Activated T-cell treated with anti-CD3 and anti-CD28 coated beads for 24 hours (primary cell): Measurements from ENCODE around the gene CYB561.

ENCODE experiments used
- DNase-seq: peaks from one replicate; pipeline ENCODE4 v3.0.0-alpha.2; 2020; ENCODE audit warnings: low read depth

The CYB561 gene, protein sequence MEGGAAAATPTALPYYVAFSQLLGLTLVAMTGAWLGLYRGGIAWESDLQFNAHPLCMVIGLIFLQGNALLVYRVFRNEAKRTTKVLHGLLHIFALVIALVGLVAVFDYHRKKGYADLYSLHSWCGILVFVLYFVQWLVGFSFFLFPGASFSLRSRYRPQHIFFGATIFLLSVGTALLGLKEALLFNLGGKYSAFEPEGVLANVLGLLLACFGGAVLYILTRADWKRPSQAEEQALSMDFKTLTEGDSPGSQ

DNA sequence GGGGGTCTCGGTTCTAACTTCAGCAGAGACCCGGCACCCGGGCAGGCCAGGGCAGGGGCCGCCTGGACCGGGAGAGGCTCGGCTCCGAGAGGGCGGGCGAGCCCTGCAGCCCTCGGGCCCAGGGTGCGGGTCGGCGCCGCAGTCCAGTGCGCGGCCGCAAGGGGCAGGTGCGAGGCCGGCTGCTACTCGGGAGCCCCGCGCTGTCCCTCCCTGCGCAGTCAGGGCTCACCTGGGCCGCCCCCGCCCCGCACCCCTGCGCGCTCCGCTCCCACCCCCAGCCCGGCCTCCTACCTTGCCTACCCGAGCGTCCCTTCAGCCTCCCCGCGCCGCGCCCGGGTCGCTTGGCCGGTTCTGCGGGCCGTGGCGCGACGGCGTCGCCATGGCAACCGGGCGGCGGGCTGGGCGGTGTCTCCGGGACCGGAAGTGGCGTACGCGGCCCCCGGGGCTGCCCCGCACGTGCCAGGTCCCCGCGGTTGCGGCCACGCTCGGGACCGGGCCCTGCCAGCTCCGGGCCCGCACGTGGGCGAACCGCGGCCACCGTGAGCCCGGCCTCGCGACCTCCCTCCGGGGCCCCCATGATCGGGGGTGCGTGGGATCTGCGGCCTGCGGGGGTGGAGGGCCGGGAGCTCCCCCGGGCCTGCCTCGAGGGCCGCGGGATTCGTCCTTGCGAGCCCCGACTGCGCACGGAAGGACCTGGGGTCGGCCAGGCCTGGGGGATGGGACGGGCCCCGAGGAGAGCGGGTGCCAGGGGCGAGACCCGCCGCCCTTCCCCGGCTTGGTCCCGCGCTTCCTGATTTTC is at the start of gene CYB561:
Gene CYB561, minus strand, starts transcription at position 353 of the 799 bp plus-strand sequence. CDS start 8,759 bp downstream, outside the sequence.
- DNase-seq: peak; percentile 56

DNA sequence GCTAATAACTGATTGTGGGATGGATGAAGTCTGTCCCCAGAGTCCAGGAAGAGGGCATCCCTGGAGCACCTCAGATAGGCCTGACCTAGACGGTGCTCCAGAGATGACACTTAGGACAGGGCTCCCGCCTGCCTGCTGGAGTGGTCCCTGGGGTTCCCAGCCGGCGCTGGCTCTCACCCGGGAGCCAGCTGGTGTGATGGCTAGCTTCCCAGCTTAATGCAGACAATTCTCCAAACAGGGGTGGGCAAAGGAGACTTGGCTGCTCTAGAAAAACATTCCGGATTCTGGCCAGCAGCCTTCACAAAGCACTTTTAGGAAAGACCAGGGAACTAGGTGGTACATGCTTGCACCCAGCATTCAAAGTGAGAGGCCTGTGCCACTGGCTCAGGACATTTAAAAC is 49.4 kb upstream of the CYB561 start:
- no peak for DNase-seq

DNA sequence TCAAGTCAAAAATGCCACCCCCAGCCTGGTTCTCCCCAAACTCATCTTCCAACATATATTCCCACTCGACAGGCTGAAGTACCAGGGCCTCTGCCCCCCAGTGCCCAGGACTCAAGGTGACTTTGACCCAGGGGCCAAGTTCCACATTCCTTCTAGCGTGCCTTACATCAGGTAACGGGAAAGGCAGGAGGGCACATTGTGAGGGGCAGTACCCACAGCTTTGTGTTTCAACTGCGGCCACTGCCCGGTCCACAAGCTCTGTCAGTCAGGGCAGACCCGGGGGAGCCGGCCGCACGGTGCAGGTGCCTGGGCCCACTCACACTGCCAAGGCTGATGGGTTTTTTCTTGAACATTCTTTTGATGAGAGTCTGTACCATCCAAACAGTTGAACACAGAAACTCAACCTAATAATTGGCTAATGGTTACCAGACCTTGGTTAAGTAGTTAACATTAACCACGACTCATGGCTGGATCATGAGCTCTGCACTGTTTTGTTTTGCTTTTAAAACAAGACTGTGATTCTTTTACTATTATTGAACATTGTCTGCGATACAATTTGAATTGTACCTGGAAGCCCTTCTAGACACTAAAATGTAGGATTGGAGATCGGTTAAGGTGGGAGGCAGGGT is 48.3 kb upstream of the CYB561 start:
- no peak for DNase-seq

DNA sequence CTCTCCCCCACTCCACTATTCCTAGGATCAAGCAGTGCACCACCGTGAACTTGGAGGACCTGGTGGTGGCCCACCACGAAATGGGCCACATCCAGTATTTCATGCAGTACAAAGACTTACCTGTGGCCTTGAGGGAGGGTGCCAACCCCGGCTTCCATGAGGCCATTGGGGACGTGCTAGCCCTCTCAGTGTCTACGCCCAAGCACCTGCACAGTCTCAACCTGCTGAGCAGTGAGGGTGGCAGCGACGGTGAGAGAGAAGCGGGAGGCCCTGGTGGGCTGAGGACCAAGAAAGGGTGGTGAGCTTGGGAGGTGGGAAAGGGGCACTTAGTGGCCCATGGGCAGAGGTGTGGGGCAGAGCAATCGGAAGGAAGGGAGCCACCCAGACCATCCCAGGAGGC is 47.3 kb upstream of the CYB561 start:
- no peak for DNase-seq

DNA sequence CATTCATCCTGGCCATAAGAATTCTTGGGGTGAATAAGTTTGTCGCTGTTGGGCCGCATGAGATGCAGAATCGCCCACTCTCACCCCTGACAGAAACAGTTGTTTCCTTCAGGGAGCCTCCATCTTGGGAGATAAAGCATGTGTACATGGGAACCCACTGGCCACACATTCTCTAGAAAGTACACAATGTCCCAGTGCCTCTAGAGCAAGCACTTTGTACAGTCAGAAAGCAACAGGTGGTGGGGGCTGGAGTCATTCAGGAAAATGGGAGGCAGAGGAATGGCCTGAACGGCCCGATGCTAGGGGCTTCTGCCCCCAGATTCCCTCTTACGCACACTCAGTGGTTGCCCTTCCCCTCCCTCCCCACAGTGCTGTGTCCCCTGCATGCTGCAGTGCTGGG is 46.8 kb upstream of the CYB561 start:
- no peak for DNase-seq

DNA sequence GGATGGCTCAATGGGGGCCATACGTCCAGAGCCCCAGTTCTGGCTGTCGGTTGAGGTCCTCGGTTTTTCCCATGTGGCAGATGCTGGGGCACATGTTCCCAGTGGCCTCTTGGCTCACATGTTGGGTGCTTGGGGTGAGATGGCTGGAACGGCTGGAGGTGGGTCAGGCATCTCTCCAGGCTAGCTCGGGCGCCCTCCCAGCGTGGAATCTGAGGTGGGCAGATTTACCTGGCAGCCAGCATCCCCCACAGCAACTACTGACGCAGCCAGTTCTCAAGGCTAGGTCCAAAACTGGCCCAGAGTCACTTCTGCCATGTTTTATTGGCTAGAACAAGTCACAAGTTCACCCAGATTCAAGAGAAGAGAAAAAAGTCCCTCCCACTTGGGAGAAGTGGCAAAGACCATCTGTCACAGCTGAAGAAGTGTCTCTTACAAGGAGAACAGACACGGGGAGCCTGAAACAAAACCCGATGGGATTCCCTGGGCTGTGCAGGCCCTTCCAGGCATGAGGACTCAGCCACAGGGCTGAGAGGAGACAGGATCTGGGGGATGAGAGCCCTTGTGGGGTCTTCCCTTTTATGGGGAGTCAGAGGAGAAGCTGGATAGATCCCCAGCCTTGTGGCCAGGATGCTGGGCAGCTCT is 46.0 kb upstream of the CYB561 start:
- DNase-seq: no peak

DNA sequence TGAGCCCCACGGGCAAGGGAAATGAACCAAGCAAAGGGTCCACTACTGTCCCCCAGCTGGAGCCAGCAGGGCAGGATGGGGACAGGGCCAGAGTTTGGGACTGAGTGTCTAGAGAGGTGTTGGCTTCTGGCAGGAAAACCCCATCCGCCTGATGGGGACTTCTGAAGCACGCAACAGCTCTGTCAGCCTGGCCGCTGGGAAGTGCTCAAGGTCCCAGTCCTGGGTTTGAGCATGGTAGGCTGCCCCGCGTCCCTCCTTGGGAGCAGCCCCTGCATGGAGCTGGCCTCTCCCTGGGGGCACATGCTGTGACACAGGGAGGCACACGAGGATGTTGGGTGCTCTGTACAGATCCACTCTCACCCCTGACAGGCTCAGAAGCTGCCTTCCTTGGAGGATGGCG is 45.3 kb upstream of the CYB561 start:
- DNase-seq: no peak

DNA sequence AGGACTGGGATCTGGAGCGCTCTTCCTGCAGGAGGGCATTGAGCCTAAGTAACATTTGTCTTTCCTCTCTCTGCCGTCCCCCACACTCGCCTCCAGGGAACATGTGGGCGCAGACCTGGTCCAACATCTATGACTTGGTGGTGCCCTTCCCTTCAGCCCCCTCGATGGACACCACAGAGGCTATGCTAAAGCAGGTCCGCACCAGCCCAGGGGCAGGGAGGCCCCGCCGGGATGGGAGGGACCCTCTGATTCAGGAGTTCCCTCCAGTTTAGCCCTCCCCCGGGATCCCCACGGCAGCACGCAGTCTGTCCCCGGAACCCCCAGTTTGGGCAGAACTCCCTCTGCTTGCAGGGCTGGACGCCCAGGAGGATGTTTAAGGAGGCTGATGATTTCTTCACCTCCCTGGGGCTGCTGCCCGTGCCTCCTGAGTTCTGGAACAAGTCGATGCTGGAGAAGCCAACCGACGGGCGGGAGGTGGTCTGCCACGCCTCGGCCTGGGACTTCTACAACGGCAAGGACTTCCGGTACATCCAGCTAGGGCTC is 44.8 kb upstream of the CYB561 start:
- DNase-seq: no peak

DNA sequence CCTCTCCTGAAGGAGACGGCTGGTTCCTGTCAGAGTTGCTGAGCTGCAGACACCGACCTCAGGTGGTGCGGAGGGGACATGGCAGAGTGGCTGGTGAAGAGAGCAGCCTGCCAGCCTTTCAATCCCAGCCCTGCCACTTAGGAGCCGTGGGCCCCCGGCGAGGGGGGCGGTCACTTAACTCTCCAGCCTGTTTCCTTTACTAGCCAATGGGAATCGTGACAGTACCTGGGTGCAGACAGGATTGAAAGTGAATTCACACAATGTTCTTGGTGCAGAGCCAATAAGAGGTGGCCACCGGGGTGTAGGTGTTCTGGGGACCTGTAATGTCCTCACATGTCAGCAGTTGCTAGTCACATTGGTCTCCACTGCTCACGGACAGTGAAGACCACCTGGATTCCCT is 44.2 kb upstream of the CYB561 start:
- DNase-seq: no peak

DNA sequence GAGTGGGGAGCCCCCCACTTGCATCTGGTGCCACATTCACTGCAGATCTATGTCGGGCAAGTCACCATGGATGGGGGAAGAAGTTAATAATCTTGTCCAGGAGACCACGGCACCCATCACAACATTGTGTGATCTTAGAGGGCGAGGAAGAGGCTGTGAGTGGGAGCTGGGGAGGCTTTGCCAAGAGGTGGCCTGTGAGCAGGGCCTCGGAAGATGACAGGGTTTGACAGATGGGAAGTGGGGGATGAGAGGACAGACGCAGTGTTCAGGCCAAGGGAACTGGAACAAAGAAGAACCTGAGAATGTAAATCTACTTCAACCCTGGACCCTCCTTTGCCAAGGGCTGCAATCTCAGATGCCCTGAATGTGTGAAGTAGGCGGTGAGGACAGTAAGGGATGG is 43.2 kb upstream of the CYB561 start:
- no peak for DNase-seq

DNA sequence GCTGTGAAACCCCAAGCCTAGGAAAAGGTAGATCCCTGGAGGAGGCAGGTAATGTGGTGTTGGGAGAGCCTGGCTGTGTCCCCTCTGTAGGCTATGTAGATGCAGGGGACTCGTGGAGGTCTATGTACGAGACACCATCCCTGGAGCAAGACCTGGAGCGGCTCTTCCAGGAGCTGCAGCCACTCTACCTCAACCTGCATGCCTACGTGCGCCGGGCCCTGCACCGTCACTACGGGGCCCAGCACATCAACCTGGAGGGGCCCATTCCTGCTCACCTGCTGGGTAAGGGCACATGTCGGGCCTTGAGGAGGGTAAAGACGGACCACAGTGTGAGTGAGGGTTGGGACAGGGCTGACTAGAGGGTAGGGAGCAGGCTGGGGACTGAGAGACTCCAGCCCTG is 42.7 kb upstream of the CYB561 start:
- DNase-seq: no peak

DNA sequence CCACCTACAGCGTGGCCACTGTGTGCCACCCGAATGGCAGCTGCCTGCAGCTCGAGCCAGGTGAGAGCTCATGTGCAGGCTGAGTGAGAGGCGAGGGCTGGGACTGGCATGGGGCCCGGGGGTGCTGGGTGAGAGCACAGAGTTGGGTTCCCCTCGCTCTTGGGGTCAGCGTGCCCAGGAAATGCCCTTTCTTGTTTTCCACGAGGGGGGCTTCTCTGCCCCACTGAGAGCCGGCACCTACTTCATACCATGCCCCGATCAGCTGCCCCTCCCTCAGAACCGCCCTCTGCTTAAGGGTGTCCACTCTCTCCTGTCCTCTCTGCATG is 40.9 kb upstream of the CYB561 start:
- DNase-seq: no peak

DNA sequence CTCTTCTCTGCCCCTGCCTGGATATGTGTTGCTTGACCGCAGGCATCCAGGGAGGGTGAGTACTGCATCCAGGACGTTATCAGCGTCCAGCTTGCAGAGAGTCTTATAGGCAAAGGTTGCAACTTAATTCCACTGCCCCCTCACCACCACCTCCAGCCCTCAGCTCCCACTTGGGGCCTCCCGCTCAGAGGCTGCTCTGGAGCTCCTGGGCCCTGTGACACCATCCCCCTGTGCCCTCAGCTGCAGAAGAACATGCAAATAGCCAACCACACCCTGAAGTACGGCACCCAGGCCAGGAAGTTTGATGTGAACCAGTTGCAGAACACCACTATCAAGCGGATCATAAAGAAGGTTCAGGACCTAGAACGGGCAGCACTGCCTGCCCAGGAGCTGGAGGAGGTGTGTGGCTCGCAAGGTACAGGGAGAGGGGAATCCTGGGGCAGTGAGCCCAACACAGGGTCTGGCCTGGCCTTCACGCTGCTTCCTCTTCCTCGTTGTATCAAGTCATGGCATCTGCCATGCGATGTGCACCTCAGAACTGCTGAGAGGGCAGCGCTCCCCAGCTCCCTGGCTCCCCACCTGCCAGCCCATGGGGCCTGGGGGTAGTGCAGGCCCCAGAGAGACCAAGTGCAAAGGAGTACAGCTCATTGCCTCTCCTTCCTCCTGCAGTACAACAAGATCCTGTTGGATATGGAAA is 40.4 kb upstream of the CYB561 start:
- no peak for DNase-seq

DNA sequence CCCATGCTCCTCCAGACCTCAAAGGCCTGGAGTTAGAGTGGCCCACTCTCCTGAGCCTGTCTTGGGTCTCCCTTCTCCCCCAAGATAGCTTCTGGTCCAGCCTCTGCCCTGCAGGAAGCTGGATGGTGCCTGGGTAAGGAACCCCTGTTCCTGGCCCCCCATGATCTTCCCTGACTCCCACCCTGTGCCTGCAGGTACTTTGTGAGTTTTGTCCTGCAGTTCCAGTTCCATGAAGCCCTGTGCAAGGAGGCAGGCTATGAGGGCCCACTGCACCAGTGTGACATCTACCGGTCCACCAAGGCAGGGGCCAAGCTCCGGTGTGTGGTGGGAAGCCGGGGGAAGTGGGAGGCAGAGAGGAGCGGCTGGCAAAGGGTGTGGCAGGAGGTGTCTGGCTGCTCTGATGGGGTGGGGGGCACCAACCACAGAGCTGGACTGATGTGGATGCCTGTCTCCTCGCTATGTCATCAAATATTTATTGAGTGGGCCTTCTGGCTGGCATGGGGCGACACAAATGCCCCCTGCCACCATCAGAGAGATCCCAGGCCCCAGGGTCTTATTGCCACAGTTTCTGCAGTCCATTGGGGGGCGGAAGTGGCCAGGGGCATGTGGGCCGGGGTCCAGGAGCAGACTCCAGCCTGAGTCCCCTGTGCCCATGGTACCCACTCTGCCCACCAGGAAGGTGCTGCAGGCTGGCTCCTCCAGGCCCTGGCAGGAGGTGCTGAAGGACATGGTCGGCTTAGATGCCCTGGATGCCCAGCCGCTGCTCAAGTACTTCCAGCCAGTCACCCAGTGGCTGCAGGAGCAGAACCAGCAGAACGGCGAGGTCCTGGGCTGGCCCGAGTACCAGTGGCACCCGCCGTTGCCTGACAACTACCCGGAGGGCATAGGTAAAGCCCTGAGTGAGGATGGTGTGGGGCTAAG is 37.8 kb upstream of the CYB561 start:
- DNase-seq: no peak

DNA sequence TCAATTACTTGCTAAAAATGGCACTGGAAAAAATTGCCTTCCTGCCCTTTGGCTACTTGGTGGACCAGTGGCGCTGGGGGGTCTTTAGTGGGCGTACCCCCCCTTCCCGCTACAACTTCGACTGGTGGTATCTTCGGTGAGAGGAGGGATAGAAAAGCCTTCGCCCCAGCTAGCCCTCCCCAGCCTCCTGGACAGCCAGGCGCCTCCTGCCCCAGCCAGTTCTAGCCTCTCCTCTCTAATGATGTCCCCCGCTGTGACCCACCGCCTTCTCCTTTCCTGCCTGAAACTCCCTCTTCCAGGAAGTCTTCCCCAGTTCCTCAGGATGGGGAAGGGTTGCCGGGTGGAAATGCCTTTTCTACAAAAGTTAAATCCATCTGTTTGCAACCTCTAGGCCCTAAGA is 36.9 kb upstream of the CYB561 start:
- DNase-seq: no peak

DNA sequence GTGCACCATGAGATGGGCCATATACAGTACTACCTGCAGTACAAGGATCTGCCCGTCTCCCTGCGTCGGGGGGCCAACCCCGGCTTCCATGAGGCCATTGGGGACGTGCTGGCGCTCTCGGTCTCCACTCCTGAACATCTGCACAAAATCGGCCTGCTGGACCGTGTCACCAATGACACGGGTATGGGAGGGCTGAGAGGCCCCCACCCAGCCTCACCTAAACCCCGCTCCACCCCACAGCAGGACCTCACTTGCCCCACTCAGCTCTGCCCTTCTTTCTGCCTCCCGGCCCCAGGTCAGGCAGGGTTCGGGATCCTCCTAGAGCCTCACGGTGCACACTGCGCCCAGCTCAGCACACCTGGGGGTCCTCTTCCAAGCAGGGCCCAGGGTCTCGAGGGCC is 36.4 kb upstream of the CYB561 start:
- no peak for DNase-seq

DNA sequence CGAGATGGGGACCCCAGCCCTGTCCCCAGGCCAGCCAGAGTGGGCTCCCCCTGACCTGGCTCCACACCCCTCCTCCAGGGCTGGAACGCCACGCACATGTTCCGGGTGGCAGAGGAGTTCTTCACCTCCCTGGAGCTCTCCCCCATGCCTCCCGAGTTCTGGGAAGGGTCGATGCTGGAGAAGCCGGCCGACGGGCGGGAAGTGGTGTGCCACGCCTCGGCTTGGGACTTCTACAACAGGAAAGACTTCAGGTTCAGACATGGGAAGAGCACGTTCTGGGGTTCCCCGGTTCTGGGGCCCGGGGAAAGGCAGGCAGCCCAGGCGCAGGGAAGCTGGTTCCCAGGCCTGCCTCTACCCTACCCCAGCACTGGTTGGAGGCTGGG is 35.4 kb upstream of the CYB561 start:
- no peak for DNase-seq

DNA sequence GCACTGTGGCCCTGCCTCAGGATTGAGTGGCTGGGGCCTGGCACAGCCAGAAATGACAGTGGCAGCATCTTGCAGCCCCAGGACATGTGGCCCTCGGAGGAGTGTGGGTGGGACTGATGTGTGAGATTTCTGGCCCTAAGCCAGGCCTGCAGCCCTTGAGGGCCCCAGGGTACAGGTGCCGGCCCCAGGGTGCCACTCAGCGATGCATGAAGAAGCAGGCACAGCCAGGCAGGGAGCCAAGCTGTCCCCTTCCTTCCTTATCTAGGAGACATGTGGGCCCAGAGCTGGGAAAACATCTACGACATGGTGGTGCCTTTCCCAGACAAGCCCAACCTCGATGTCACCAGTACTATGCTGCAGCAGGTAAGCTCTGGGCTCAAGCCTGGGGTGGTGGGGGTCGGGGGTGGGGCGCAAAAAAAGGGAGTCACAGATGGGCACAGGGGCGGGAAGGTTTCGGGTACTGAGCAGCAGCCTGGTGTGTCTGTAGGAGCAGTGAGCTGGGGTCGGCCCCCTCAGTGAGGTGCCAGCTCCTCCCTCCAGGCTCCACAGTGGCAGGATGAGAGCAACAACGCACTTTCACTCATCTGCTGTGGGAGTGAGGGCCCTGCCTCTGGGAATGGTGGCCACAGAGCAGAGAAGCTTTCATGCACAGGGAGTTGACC is 34.9 kb upstream of the CYB561 start:
- DNase-seq: no peak

DNA sequence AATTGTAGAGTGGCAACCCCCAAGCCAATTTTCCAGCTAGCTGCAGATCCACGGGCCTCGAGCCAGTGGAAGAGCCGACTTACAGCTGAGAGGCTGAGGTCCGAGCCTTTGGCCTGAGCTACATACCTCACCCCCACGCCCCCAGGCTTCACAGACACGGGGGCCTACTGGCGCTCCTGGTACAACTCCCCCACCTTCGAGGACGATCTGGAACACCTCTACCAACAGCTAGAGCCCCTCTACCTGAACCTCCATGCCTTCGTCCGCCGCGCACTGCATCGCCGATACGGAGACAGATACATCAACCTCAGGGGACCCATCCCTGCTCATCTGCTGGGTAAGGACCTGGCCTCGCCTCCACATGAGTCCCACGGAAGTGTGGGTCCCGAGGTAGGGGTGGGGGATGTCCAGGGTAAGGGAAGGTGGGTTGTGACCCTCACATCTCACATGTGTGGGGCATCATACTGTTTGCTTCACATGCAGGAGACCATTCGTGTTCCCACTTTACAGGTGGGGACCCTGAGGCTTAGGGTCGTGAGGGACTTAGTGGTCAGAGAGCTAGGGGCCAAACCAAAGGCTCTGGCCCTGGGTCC is 34.2 kb upstream of the CYB561 start:
- DNase-seq: no peak
